Spleen (tissue), 7 donors: ENCODE measurements around the gene GP1BB.
"Not testable (repeated sequence)": the region's sequence is repeated elsewhere in the genome, so short reads cannot be mapped to it uniquely, and the experiment has no call there.

Experiments
- CTCF ChIP-seq, 11 experiments: fragments of 200-600 bp in 7 of 11; fragments of 450-650 bp in 4 of 11; sonication (generic) in 4 of 11; IDR thresholded peaks in 8 of 11; conservative IDR thresholded peaks in 3 of 11; 1 replicate in 7 of 11; 2 replicates in 4 of 11; pipeline versions ENCODE4 v1.4.0 to v1.8.0; 2016 to 2021; ENCODE audit warnings: antibody characterized with exemption in 11 of 11, inconsistent platforms in 4 of 11, mild to moderate bottlenecking in 1 of 11
- POLR2A ChIP-seq, 3 donors: fragments of 450-650 bp; IDR thresholded peaks; one replicate each; pipeline ENCODE4 v1.5.1; 2017; ENCODE audit warnings: antibody characterized with exemption in 3 of 3, mild to moderate bottlenecking in 1 of 3
- POLR2AphosphoS5 ChIP-seq, 3 donors: sonication (generic); formaldehyde crosslinking; IDR thresholded peaks; one replicate each; pipeline ENCODE4 v1.5.1; 2017; ENCODE audit warnings: antibody characterized with exemption in 3 of 3
- donor health status: DM: no; HTN: no; CAD: no; lungs with moderate emphysema.
- donor health status: DM: no; HTN: no; CAD: no.
- donor health status: DM: no; HTN: no; CAD: no.

GRCh38 chr22:19697871-19698270 is 25.5 kb upstream of the GP1BB start:
- not testable (repeated sequence) for TF ChIP-seq CTCF (IDR thresholded peaks at IDR 0.05 in 8 of 11, conservative IDR thresholded peaks at IDR 0.05 in 3 of 11); POLR2A (IDR thresholded peaks at IDR 0.05); POLR2AphosphoS5 (IDR thresholded peaks at IDR 0.05)
